ENCODE results near the gene PHF21B.

PHF21B gene

DNA sequence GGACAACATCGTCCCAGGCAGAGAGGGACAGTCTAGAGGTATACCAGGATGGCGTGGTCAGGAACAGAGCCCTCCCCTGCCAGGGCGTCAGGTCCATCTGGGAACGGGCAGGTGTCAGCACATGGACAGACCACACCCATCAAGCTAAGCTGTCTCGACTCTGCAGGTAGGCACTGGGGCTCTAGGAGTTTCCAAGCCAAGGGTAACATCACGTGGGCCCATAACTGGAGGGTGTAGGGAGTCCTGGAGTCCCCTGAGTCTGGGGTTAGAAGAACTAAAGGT, 75.4 kb downstream of the PHF21B start:
- Histone ChIP-seq H3K27ac (no peak overlapping the region), H3K27me3 (peaks cover 6% of the 10 kb centered on the region), H3K36me3 (no peaks in the 10 kb centered on the region), H3K9me3 (no peaks in the 10 kb centered on the region), H3K4me3 (ENCODE audit: low read depth in 1 of 2, low read length in 1 of 2) (no peak overlapping the region), H3K4me1 (ENCODE audit: control insufficient read depth in 1 of 2, insufficient read depth in 1 of 2, low read depth in 1 of 2, low read length in 1 of 2) (no peaks in the 10 kb centered on the region)
- TF ChIP-seq, protein P1, sequence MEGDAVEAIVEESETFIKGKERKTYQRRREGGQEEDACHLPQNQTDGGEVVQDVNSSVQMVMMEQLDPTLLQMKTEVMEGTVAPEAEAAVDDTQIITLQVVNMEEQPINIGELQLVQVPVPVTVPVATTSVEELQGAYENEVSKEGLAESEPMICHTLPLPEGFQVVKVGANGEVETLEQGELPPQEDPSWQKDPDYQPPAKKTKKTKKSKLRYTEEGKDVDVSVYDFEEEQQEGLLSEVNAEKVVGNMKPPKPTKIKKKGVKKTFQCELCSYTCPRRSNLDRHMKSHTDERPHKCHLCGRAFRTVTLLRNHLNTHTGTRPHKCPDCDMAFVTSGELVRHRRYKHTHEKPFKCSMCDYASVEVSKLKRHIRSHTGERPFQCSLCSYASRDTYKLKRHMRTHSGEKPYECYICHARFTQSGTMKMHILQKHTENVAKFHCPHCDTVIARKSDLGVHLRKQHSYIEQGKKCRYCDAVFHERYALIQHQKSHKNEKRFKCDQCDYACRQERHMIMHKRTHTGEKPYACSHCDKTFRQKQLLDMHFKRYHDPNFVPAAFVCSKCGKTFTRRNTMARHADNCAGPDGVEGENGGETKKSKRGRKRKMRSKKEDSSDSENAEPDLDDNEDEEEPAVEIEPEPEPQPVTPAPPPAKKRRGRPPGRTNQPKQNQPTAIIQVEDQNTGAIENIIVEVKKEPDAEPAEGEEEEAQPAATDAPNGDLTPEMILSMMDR (IDR thresholded peaks at IDR 0.05), result no peak

DNA sequence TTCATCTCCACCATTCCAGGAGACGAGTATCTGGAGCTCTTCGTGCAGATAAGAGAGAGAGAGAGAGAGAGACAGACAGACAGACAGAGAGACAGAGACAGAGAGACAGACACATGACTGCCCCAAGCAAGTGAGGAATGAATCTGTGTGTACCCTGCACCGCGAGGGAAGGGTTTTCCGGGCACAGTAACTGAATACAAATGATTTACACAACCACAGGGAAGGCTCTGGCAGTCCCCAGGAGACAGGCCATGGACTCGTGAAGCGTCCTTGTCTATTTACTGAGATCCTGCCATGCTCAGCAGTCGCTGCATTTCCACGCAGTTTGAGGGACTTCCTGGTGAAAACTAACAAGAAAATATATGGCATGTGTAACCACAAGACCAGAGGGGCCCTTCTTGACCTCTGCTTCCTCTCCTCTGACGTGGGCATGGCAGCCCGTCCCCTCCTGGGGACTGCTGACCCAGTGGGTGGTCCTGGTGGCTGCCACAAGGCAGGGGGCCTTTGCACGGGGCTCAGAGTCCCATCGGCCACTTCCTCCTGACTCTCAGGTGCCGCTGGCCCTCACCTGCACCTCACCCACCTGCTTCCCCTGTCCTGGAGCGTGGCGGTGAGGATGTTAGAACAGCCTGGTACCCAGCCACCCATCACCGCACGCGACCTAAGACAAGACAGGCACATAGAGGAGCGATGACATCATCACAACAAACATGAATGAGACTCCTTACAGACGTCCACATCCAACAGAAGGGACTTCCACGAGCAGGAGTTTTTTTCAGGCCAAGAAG, 75.9 kb downstream of the PHF21B start:
- Histone ChIP-seq H3K27me3 (peaks cover 6% of the 10 kb centered on the region), H3K27ac (no peak overlapping the region), H3K4me1 (ENCODE audit: control insufficient read depth in 1 of 2, insufficient read depth in 1 of 2, low read depth in 1 of 2, low read length in 1 of 2) (no peaks in the 10 kb centered on the region), H3K36me3 (no peaks in the 10 kb centered on the region), H3K4me3 (ENCODE audit: low read depth in 1 of 2, low read length in 1 of 2) (no peak overlapping the region), H3K9me3 (no peaks in the 10 kb centered on the region)
- TF ChIP-seq, protein P1 (IDR thresholded peaks at IDR 0.05), result no peak

DNA sequence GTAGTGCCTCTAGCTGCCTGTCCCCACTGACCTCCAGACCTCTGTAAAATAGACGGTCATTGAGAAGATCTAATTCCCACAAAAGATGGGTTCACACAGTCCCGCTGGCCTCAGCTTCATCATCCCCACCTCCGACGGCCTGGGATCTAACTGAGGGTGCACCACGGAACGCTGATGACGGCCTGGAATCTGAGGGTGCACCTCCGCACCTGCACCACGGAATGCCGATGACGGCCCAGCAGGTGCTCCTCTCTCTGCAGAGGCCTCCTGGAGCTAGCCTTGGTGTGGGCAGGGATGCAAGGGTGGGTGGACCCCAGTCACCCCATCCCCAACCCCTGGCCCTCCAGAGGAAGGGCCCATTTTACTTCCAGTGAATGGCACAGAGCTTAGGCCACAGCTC, 77.3 kb downstream of the PHF21B start:
- no peaks in the 10 kb centered on the region for H3K4me1 ChIP-seq (ENCODE audit: control insufficient read depth in 1 of 2, insufficient read depth in 1 of 2, low read depth in 1 of 2, low read length in 1 of 2)
- no peaks in the 10 kb centered on the region for H3K9me3 ChIP-seq
- no peak overlapping the region for H3K4me3 ChIP-seq (ENCODE audit: low read depth in 1 of 2, low read length in 1 of 2)
- no peak overlapping the region for H3K27ac ChIP-seq
- H3K27me3 ChIP-seq, result peaks cover 6% of the 10 kb centered on the region
- TF ChIP-seq, protein P1 (IDR thresholded peaks at IDR 0.05), result no peak
- no peaks in the 10 kb centered on the region for H3K36me3 ChIP-seq

DNA sequence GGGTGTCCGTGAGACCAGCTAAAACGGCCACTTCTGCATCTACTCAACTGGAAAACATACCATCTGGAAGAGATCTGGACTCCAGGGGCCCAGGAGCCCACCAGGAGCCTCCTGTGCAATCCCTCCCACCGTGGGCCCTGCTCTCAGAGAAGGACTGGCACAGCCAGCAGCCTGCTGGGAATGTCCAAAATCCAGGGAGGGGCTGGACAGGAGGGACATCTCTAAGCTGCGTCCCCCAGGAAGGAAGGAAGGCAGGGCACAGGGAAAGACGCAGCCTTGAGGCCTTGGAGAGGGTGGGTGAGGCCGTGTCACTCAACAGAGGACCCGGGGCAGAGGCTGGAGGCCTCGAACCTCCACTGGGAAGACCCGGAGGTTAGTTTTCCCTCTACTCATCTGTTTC, 78.0 kb downstream of the PHF21B start:
- TF ChIP-seq, protein P1 (IDR thresholded peaks at IDR 0.05), result no peak
- Histone ChIP-seq H3K27ac (no peak overlapping the region), H3K36me3 (no peaks in the 10 kb centered on the region), H3K9me3 (no peaks in the 10 kb centered on the region), H3K27me3 (peaks cover 6% of the 10 kb centered on the region), H3K4me1 (ENCODE audit: control insufficient read depth in 1 of 2, insufficient read depth in 1 of 2, low read depth in 1 of 2, low read length in 1 of 2) (no peaks in the 10 kb centered on the region), H3K4me3 (ENCODE audit: low read depth in 1 of 2, low read length in 1 of 2) (no peak overlapping the region)

DNA sequence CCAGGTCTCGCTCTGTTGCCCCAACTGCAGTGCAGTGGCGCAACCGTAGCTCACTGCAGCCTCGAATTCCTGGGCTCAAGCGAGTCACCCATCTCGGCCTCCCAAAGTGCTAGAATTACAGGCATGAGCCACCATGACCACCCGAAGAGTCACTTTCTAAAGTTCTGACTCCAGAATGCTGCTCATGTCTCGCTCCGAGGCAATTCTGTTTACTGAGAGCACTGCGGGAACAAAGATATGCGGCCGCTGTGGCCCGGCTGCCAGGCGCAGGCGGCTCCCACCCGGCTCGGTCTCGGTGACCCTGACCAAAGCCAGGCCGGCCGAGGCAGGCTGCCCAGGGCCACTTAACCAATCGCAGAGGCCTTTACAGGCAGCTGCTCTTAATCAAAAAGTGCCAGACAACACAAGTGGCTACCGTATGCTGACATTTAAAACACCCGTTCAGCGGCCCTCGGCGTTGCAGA, 78.7 kb downstream of the PHF21B start:
- TF ChIP-seq, protein P1 (IDR thresholded peaks at IDR 0.05), result no peak
- no peaks in the 10 kb centered on the region for H3K9me3 ChIP-seq
- no peak overlapping the region for H3K4me3 ChIP-seq (ENCODE audit: low read depth in 1 of 2, low read length in 1 of 2)
- H3K27ac ChIP-seq, result no peak overlapping the region
- H3K36me3 ChIP-seq, result no peaks in the 10 kb centered on the region
- H3K4me1 ChIP-seq (ENCODE audit: control insufficient read depth in 1 of 2, insufficient read depth in 1 of 2, low read depth in 1 of 2, low read length in 1 of 2), result no peaks in the 10 kb centered on the region
- H3K27me3 ChIP-seq, result peaks cover 6% of the 10 kb centered on the region
